ENCODE measurements around the gene CCDC158. TPM values are rescaled to one million over a fixed set of nuclear protein-coding genes. Genes with fewer than 3 reads are reported as not detected.

Gene CCDC158
- total and polyA plus RNA-seq, 4 donors, result 0.04 to 0.37 (median 0.14) TPM

- Histone ChIP-seq H3K36me3 (ENCODE audit: control insufficient read depth in 4 of 4, insufficient read depth in 4 of 4, low read length in 4 of 4) (no peaks in the 10 kb centered on the region), H3K4me1 (ENCODE audit: control insufficient read depth in 5 of 5, insufficient read depth in 5 of 5, low read length in 5 of 5) (peaks cover 0 to 5% (median 3%) of the 10 kb centered on the region in 5 donors), H3K4me3 (no peak overlapping the region), H3K27me3 (ENCODE audit: control insufficient read depth in 3 of 3, insufficient read depth in 3 of 3, low read length in 2 of 3) (no peaks in the 10 kb centered on the region), H3K9me3 (ENCODE audit: control insufficient read depth in 4 of 4, insufficient read depth in 3 of 4, low read length in 3 of 4) (no peaks in the 10 kb centered on the region), H3K9ac (ENCODE audit: insufficient read depth in 1 of 2, low read length in 2 of 2) (no peak overlapping the region), H3K27ac (ENCODE audit: low read depth in 1 of 2, low read length in 1 of 2) (no peak overlapping the region)
- no peak for ATAC-seq (ENCODE audit: insufficient read depth, low FRiP score)
- 71 to 84% methylated on average over 2 of the region's 2 CpGs for WGBS, 2 donors
- no peak for DNase-seq
- no peak for TF ChIP-seq CTCF (IDR thresholded peaks at IDR 0.05; ENCODE audit: control extremely low read depth, extremely low read depth)
Observed at GRCh38 chr4:76342803-76343202, 78.1 kb downstream of the CCDC158 start.

- H3K9me3 ChIP-seq (ENCODE audit: control insufficient read depth in 4 of 4, insufficient read depth in 3 of 4, low read length in 3 of 4), result no peaks in the 10 kb centered on the region
- ATAC-seq (ENCODE audit: insufficient read depth, low FRiP score) (peak; percentile 72), DNase-seq (peak in 1 of 3 donors; percentile 5)
- H3K27me3 ChIP-seq (ENCODE audit: control insufficient read depth in 3 of 3, insufficient read depth in 3 of 3, low read length in 2 of 3), result no peaks in the 10 kb centered on the region
- H3K27ac ChIP-seq (ENCODE audit: low read depth in 1 of 2, low read length in 1 of 2), result no peak overlapping the region
- WGBS, 2 donors, result 81 to 84% methylated on average over 1 of the region's 1 CpG
- no peak overlapping the region for H3K4me3 ChIP-seq
- no peak overlapping the region for H3K9ac ChIP-seq (ENCODE audit: insufficient read depth in 1 of 2, low read length in 2 of 2)
- TF ChIP-seq CTCF (IDR thresholded peaks at IDR 0.05; ENCODE audit: control extremely low read depth, extremely low read depth), result no peak
- peaks cover 0 to 5% (median 3%) of the 10 kb centered on the region in 5 donors for H3K4me1 ChIP-seq (ENCODE audit: control insufficient read depth in 5 of 5, insufficient read depth in 5 of 5, low read length in 5 of 5)
- H3K36me3 ChIP-seq (ENCODE audit: control insufficient read depth in 4 of 4, insufficient read depth in 4 of 4, low read length in 4 of 4), result no peaks in the 10 kb centered on the region
Observed at GRCh38 chr4:76342191-76342590, 78.8 kb downstream of the CCDC158 start.

- no peak for DNase-seq
- Histone ChIP-seq H3K9ac (ENCODE audit: insufficient read depth in 1 of 2, low read length in 2 of 2) (no peak overlapping the region), H3K9me3 (ENCODE audit: control insufficient read depth in 4 of 4, insufficient read depth in 3 of 4, low read length in 3 of 4) (no peaks in the 10 kb centered on the region), H3K4me3 (no peak overlapping the region), H3K4me1 (ENCODE audit: control insufficient read depth in 5 of 5, insufficient read depth in 5 of 5, low read length in 5 of 5) (peaks cover 0 to 5% (median 3%) of the 10 kb centered on the region in 5 donors), H3K36me3 (ENCODE audit: control insufficient read depth in 4 of 4, insufficient read depth in 4 of 4, low read length in 4 of 4) (no peaks in the 10 kb centered on the region), H3K27me3 (ENCODE audit: control insufficient read depth in 3 of 3, insufficient read depth in 3 of 3, low read length in 2 of 3) (no peaks in the 10 kb centered on the region), H3K27ac (ENCODE audit: low read depth in 1 of 2, low read length in 1 of 2) (no peak overlapping the region)
- TF ChIP-seq CTCF (IDR thresholded peaks at IDR 0.05; ENCODE audit: control extremely low read depth, extremely low read depth), result no peak
- no peak for ATAC-seq (ENCODE audit: insufficient read depth, low FRiP score)
Observed at GRCh38 chr4:76341063-76341462, 79.9 kb downstream of the CCDC158 start.

GRCh38 chr4:76339364-76339763 lies 81.6 kb downstream of the CCDC158 start:
- 67 to 77% methylated on average over 2 of the region's 2 CpGs for whole genome bisulfite sequencing, 2 donors
- no peak overlapping the region for H3K4me3 ChIP-seq

More at GRCh38 chr4:76339364-76339763, 81.6 kb downstream of the CCDC158 start:
- TF ChIP-seq CTCF (IDR thresholded peaks at IDR 0.05; ENCODE audit: control extremely low read depth, extremely low read depth), result no peak
- Histone ChIP-seq H3K27ac (ENCODE audit: low read depth in 1 of 2, low read length in 1 of 2) (no peak overlapping the region), H3K4me1 (ENCODE audit: control insufficient read depth in 5 of 5, insufficient read depth in 5 of 5, low read length in 5 of 5) (peaks cover 0 to 5% (median 3%) of the 10 kb centered on the region in 5 donors), H3K9ac (ENCODE audit: insufficient read depth in 1 of 2, low read length in 2 of 2) (no peak overlapping the region), H3K27me3 (ENCODE audit: control insufficient read depth in 3 of 3, insufficient read depth in 3 of 3, low read length in 2 of 3) (no peaks in the 10 kb centered on the region), H3K9me3 (ENCODE audit: control insufficient read depth in 4 of 4, insufficient read depth in 3 of 4, low read length in 3 of 4) (no peaks in the 10 kb centered on the region), H3K36me3 (ENCODE audit: control insufficient read depth in 4 of 4, insufficient read depth in 4 of 4, low read length in 4 of 4) (no peaks in the 10 kb centered on the region)
- ATAC-seq (ENCODE audit: insufficient read depth, low FRiP score) (no peak), DNase-seq (peak in 2 of 3 donors; percentile 31 to 47)

All from lung (tissue), 12 donors.